Measurements from ENCODE around the gene ALDH1A1. TPM values are rescaled to one million over a fixed set of nuclear protein-coding genes. Genes with fewer than 3 reads are reported as not detected.

The ALDH1A1 gene
- total and polyA plus RNA-seq, 9 of the 15 experiments (the other 6 are each of a cell fraction or from before 2014, with no cell fraction given): 1.8 to 86.3 (median 24.4) TPM

GRCh38 chr9:72954431-72955125 lies 1.7 kb upstream of the ALDH1A1 start:
- no peak overlapping the region for H3K4me3 ChIP-seq
- no peak overlapping the region for H3K9ac ChIP-seq (ENCODE audit: insufficient read depth in 1 of 2, low read depth in 2 of 2, low read length in 2 of 2)
- no peak overlapping the region for H3K4me2 ChIP-seq (ENCODE audit: insufficient read depth, low read length)
- H3K27ac ChIP-seq (ENCODE audit: extremely low read depth, low read depth, low read length): no peak overlapping the region
- no peaks in the 10 kb centered on the region for H3K36me3 ChIP-seq (ENCODE audit: control insufficient read depth, insufficient read depth, low read length)
- intact Hi-C loops (cut with micrococcal nuclease) (loop anchor here (5.0 kb wide), 1 partner anchor 68 kb away; no protein-coding TSS in a partner anchor), in situ Hi-C loops (cut with MboI) (no loop called here)
- FAIRE-seq (no peak), ATAC-seq (no peak), DNase-seq (ENCODE audit: extremely low read depth in 1 of 4, low spot score in 3 of 4) (no peak)
- 0 out of 3 replicates have a peak, but pooled peaks cover 7% of the 10 kb centered on the region for H3K79me2 ChIP-seq (ENCODE audit: control insufficient read depth, insufficient read depth, low read length)
- 65% methylated on average over 4 of the region's 4 CpGs for WGBS (ENCODE audit: insufficient coverage, low coverage, missing lambda C conversion rate)
- H3K9me3 ChIP-seq (replicated peaks; ENCODE audit: control insufficient read depth, insufficient read depth, low read depth, low read length): no peaks in the 10 kb centered on the region
- H2AFZ ChIP-seq (ENCODE audit: low read depth, low read length): no peak overlapping the region
- H4K20me1 ChIP-seq (replicated peaks; ENCODE audit: control insufficient read depth, insufficient read depth, low read length): no peaks in the 10 kb centered on the region
- CTCF ChIA-PET (ENCODE audit: low intra/inter-chr PET ratio): no interaction called here
- H3K27me3 ChIP-seq (ENCODE audit: control insufficient read depth in 2 of 2, insufficient read depth in 2 of 2, low read length in 2 of 2): no peaks in the 10 kb centered on the region
- BruUV-seq (replicated peaks): no TSS peak
- TF ChIP-seq, protein P1, sequence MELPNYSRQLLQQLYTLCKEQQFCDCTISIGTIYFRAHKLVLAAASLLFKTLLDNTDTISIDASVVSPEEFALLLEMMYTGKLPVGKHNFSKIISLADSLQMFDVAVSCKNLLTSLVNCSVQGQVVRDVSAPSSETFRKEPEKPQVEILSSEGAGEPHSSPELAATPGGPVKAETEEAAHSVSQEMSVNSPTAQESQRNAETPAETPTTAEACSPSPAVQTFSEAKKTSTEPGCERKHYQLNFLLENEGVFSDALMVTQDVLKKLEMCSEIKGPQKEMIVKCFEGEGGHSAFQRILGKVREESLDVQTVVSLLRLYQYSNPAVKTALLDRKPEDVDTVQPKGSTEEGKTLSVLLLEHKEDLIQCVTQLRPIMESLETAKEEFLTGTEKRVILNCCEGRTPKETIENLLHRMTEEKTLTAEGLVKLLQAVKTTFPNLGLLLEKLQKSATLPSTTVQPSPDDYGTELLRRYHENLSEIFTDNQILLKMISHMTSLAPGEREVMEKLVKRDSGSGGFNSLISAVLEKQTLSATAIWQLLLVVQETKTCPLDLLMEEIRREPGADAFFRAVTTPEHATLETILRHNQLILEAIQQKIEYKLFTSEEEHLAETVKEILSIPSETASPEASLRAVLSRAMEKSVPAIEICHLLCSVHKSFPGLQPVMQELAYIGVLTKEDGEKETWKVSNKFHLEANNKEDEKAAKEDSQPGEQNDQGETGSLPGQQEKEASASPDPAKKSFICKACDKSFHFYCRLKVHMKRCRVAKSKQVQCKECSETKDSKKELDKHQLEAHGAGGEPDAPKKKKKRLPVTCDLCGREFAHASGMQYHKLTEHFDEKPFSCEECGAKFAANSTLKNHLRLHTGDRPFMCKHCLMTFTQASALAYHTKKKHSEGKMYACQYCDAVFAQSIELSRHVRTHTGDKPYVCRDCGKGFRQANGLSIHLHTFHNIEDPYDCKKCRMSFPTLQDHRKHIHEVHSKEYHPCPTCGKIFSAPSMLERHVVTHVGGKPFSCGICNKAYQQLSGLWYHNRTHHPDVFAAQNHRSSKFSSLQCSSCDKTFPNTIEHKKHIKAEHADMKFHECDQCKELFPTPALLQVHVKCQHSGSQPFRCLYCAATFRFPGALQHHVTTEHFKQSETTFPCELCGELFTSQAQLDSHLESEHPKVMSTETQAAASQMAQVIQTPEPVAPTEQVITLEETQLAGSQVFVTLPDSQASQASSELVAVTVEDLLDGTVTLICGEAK (IDR thresholded peaks at IDR 0.05): peak; percentile 71
- TF ChIP-seq, protein P1 (CRISPR knock-in tag; IDR thresholded peaks at IDR 0.05): no peak
- no peak for TF ChIP-seq PRMT5 (CRISPR knock-in tag; IDR thresholded peaks at IDR 0.05)
- H3K9me1 ChIP-seq (ENCODE audit: control insufficient read depth, insufficient read depth, low read length): no peaks in the 10 kb centered on the region
- no peaks in the 10 kb centered on the region; a peak in 2 of 5 replicates for H3K4me1 ChIP-seq (replicated peaks in 1 of 2; ENCODE audit: control insufficient read depth in 2 of 2, insufficient read depth in 2 of 2, low read length in 2 of 2)
- POLR2A ChIA-PET: interaction anchor here (0.7 kb wide), 1 partner anchor 11 kb away, joined by 3 read pairs; no protein-coding TSS in a partner anchor
